RCC 7860 (cell line): ENCODE measurements around the gene IGDCC3.

ENCODE experiments used
- DNase-seq: peaks from one replicate; pipeline ENCODE4 v3.0.0-alpha.2; 2015; ENCODE audit warnings: low spot score
- FAIRE-seq: peaks from 2 replicates; lab custom pipeline; 2012; peaks lifted over from hg19 to GRCh38; lab: Jason Lieb, UNC

Gene IGDCC3

DNA sequence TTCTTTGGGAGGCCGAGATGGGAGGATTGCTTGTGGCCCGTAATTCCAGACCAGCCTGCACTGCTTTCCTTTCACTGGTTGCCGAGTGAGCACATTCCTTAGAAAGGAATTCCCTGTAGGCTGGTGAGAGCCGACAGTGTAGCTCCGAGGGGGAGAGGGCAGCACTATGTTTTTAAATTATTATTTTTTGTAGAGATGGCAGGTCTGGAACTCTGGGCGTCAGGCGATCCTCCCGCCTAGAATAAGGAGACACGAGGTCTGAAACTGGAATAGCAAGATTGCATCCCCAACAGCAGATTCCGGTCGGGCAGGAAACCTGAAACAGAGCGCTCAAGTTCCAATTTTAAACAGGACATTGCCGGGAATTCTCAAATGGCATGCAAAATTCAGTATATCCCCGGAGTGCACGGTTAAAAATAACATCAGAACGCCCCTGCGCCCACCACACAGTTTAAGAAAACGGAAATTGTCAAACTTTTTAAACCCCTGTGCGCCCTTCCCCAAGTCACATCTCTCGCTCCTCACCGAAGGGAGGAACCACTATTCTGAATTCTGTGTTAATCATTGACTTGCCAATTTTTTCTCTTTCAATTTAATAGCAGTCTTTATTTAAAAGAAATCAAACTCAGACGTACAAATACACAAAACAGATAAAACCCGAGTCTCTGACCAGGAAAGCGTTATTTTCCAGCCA is 74.0 kb downstream of the IGDCC3 start:
- DNase-seq (peak; percentile 20), FAIRE-seq (no peak)

DNA sequence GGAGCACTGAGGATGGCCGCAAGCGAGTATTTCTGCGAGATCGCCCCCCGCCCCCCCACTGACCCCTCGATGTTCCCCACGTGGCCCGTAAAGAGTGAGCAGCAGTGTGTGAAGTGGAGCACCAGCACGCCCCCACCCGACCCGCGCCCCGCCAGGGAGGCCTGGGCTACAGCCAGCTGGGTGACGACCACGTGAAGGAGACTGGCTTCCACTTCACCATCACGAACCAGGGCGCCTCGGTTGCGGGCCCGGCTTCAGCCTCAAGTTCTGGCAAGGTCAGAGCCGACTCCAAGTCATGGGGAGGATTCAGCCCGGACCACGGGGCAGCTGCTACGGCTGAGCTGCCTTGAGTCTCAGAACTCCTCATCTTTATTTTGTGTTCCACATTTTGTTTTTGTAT is 75.7 kb downstream of the IGDCC3 start:
- no peak for DNase-seq
- FAIRE-seq = no peak

DNA sequence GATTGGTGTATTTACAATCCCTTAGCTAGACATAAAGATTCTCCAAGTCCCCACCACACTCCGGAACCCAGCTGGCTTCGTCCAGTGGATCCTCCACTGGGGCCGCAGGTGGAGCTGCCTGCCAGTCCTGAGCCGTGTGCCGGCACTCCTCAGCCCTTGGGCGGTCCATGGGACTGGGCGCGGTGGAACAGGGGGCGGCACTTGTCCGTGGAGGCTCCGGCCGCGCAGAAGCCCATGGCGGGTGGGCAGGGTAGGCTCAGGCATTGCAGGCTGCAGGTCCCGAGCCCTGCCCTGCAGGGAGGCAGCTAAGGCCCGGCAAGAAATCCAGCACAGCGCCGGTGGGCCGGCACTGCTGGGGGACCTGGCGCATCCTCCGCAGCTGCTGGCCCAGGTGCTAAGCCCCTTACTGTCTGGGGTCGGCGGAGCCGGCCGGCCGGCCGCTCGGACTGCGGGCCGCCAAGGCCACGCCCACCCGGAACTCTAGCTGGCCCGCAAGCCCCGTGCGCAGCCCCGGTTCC is 76.8 kb downstream of the IGDCC3 start:
- DNase-seq = no peak
- FAIRE-seq = no peak

DNA sequence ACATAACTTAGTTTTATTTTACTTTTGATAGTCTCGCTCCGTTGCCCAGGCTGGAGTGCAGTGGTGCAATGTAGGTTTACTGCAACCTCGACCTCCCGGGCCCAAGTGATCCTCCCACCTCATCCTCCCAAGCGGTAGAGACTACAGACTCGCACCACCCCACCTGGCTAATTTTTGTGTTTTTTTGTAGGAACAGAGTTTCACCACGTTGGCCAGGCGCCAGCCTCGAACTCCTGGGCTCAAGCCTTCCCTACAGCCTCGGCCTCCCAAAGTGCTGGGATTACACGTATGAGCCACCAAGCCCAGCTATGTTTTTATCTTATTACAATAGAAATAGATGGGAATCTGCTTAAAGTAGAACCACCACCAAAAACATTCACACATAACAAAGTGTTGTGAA is 79.1 kb downstream of the IGDCC3 start:
- DNase-seq (no peak), FAIRE-seq (no peak)

DNA sequence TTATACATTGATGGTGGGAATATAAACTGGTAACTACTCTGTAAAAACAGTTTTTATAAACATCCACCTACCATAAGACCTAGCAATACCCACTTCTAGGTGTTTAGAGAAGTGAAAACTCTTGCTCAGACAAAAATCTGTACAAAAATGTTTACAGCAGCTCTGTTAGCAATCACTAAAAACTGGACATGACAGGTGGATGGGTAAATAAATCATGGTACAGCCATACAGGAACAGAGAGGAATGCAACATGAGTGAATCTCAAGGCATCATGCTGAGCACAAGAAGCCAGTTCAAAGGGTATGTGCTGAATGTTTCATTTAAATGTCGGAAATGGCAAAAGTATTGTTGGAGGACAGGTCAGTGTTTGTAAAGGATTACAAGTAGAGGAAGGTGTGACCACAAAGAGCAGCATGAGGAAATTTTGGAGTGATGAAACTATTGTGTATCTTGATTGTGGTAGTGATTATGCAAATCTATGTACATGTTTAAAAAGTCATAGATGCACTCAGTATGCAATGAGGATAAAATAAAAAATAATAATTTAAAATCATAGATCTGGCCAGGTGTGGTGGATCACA is 84.8 kb downstream of the IGDCC3 start:
- FAIRE-seq (no peak), DNase-seq (no peak)

DNA sequence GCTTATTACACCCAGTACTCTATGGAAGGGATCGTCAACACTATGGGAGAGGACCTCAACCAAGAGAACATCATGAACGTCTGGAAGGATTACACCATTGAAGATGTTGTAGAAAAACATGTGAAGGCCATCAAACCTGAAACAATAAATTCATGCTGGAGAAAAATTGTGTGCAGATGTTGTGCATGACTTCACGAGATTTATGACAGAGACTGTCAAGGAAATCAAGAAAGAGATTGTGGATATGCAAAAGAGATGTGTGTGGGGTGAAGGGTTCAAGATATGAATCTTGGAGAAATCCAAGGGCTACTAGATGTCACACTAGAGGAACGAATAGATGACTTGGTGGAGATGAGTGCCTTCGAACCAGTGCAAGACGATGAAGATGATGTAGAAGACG is 87.6 kb downstream of the IGDCC3 start:
- DNase-seq = no peak
- no peak for FAIRE-seq

DNA sequence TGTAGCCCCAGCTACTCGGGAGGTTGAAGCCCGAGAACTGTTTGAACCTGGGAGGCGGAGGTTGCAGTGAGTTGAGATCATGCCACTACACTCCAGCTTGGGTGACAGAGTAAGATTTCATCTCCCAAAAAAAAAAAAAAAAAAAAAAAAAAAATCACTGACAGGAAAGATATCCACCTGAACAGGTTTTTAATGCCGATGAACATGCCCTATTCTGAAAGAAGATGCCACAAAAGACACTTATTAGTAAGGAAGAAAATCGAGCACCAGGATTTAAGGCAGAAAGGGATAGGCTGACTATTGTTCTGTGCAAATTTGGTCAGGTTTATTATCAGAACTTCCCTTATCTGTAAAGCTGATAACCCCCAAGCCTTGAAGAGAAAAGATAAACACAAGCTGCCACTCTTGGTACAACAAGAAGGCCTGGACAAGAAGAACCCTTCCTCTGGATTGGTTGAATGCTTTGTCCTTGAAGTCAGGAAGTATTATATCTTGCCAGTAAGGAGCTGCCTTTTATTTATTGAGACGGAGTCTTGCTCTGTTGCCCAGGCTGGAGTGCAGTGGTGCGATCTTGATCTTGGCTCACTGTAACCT is 88.4 kb downstream of the IGDCC3 start:
- FAIRE-seq (no peak), DNase-seq (no peak)

DNA sequence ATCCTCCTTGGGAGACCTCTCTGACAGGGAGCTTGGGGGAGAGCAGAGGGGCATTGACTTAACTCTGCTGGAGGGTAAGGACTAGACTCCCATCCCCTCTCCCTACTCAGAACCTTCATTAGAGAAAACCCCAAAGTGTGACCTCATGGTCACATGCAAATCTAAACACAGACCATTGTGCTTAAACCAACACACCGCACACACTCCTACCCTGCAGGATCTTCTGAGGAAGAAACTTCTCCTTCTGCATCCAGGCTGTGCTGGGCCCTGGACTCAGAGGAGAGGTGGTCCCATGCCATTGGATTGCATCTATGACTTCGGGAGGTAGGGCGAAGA is 90.3 kb downstream of the IGDCC3 start:
- FAIRE-seq = no peak

DNA sequence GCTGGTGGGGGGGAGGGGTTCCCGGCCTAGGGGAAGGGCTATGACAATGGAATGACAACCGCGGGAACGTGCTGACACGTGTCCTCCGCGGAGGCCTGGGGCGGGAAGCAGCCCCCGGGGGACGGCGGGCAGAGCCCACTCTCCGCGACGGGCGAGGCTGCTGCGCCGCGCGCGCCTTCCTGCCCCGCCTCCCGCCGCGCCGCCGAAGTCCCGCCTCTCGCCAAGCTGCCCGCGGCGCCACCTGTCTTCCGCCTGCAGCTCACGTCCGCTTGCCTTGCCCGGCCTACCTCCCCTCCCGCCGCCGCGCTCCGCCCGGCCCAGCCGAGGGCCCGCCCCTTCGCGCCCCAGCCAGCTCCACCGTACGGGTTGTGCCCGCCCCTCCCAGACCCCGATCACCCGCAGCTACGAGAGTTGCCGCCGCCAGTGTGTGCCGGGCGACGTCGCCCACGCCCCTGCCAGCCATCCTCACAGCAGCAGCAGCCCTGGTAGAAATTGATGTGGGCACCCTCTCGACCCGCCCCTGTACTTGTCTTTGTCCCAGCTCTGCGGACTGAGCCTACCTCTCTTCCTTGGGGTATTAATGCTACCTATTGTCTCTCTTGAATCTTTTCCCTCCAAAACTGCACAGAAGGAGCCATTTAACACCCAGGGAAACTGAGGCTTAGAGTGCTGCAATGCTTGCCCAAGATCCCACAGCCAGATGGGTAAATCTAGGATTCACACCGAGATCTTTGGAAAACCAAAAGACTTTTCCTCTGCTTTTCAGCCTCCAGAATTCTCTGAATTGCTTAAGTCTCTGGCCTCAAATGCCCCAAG is 90.9 kb downstream of the IGDCC3 start, which contains the start of gene PARP16:
TSS of gene PARP16 (minus strand) at position 180 of the 816 bp plus-strand sequence. CDS start 457 bp downstream, outside the sequence.
- peak; percentile 78 for DNase-seq
- no peak for FAIRE-seq

More for the DNA sequence above, 90.3 kb downstream of the IGDCC3 start:
- DNase-seq = no peak

DNA sequence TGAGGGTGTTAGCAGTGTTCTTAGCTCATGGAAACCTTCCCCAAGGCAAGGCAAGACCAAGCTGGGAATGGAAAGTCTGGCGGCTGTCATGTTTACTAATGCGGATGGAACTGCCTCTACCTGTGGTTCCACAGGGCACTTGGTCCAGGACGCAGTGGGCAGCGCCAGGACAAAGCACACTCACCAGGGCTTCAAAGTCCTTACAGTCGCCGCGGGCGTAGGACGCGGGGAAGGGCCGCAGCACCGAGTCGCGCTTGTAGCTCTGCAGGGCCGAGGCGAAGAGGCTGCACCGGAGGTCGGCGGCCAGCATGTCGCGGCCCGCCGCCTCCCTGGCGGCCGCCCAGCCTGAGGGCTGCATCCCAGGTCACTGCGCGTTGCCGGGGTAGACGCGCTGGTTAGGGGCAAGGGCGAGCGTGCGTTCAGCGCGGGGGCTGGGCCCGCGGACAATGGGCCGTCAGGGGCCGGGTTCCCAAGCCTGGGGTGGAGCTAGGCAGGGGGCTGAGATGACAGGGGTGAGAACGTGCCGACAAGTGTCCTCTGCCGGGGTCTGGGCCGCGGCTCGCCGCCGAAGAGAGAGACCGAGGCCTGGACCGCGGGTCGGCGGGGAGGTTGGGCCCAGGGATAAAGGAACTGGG is 91.6 kb downstream of the IGDCC3 start:
- FAIRE-seq (no peak), DNase-seq (peak; percentile 4)

DNA sequence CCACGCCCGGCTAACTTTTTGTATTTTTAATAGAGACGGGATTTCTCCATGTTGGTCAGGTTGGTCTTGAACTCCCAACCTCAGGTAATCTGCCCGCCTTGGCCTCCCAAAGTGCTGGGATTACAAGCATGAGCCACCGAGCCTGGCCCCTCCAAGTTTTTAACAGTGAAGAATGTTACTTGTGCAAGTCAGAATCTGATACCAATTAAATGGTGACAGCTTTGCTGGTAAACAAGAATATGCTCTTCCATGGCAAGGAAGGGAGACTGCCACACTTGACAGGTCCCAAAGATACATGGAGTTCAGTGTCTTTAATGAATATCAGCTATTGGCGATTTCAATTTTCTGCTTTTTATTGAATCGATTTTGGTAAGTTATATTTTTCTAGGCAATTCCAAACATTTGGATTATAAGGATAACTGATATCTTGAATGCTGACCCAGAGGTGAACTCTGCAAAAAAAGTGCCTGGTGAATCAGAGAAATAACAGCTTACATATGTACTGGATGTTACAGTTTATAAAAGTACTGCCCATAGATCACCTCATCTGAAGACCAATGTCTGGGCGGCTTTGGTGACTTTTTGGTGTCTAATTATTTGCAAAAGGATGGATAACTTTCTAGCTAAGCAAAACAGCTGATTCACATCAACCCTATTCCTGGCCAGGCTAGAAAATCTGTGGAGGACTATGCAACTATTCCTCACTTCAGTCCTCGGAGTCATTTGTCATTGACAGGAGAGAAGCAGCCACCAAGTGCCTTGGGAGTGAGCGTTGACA is 92.3 kb downstream of the IGDCC3 start:
- peak; percentile 6 for DNase-seq

DNA sequence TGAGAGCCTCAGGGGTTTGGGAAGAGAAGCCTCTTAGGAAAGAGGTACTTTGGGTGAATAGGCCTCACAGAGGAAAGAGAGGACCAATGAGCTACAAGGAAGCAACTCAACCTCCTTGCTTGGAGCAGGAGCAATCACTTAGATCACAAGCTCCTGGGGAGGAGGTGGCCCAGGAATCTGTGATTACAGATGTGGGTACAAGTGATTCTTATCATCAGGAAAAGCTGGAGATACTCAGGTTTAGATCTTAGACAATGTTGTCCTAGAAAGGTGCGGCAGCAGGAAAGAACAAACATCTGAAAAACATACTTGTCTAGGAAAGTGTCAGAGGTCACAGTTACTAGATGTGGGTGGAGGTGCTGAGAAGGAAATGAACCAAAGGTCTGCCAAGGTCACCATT is 99.3 kb downstream of the IGDCC3 start:
- DNase-seq (no peak), FAIRE-seq (no peak)

More for the DNA sequence above, 92.3 kb downstream of the IGDCC3 start:
- FAIRE-seq = no peak
